Measurements from ENCODE around the gene RIT2. TPM values are rescaled to one million over a fixed set of nuclear protein-coding genes. Genes with fewer than 3 reads are reported as not detected.

The RIT2 gene
- total and polyA plus RNA-seq, 2 of the 4 experiments (the other 2 are of a cell fraction): not detected

GRCh38 chr18:43134876-43135275, 19.4 kb upstream of the RIT2 start:
- Histone ChIP-seq H4K8ac (ENCODE audit: low read depth in 2 of 2, low read length in 2 of 2) (no peak overlapping the region), H3K4ac (ENCODE audit: low read depth, low read length) (no peak overlapping the region), H3K4me1 (ENCODE audit: control insufficient read depth, insufficient read depth, low read length) (no peaks in the 10 kb centered on the region), H4K20me1 (ENCODE audit: insufficient read depth, low read length) (no peaks in the 10 kb centered on the region), H4K91ac (ENCODE audit: insufficient read depth, low read depth, low read length) (no peak overlapping the region), H3K27ac (ENCODE audit: insufficient read depth, low read length) (no peak overlapping the region), H3K14ac (replicated peaks; ENCODE audit: low read depth, low read length) (no peak overlapping the region), H2BK15ac (ENCODE audit: low read depth, low read length) (no peak overlapping the region), H4K5ac (ENCODE audit: low read depth, low read length) (no peak overlapping the region), H2AK9ac (replicated peaks; ENCODE audit: low read depth, low read length, poor library complexity) (no peak overlapping the region), H3K9me3 (ENCODE audit: control insufficient read depth, insufficient read depth, low read length) (peaks cover 13% of the 10 kb centered on the region), H3K18ac (ENCODE audit: low read depth, low read length) (no peak overlapping the region), H3K23ac (ENCODE audit: low read depth, low read length) (no peak overlapping the region), H3K36me3 (ENCODE audit: control insufficient read depth, insufficient read depth, low read length) (no peaks in the 10 kb centered on the region), H2BK5ac (ENCODE audit: low read depth, low read length, poor library complexity, severe bottlenecking) (no peak overlapping the region), H3K79me1 (ENCODE audit: low read depth in 1 of 2, low read length in 2 of 2) (no peaks in the 10 kb centered on the region), H3K4me3 (ENCODE audit: insufficient read depth, low read depth, low read length) (no peak overlapping the region), H3K56ac (ENCODE audit: extremely low read depth, insufficient read depth, low read length) (no peak overlapping the region), H2AK5ac (ENCODE audit: low read depth, low read length) (no peak overlapping the region), H2BK20ac (ENCODE audit: low read depth, low read length) (no peak overlapping the region), H3K9ac (ENCODE audit: low read depth, low read length) (no peak overlapping the region), H2BK120ac (ENCODE audit: low read depth, low read length) (no peak overlapping the region), H2AFZ (replicated peaks; ENCODE audit: low read length, poor library complexity) (no peak overlapping the region), H3K9me1 (ENCODE audit: insufficient read depth, low read length) (no peaks in the 10 kb centered on the region), H3K4me2 (ENCODE audit: low read depth, low read length) (no peak overlapping the region), H3K27me3 (ENCODE audit: control insufficient read depth, insufficient read depth, low read length) (no peaks in the 10 kb centered on the region)
- dilution Hi-C loops (cut with HindIII; ENCODE audit: low sequenced_read_pairs, unreplicated experiment): no loop called here
- DNase-seq: no peak
- in situ Hi-C loops (cut with MboI; ENCODE audit: low sequenced_read_pairs): no loop called here
- no peak for ATAC-seq (ENCODE audit: low read depth)
- ChIA-PET POLR2A (ENCODE audit: unreplicated experiment) (no interaction called here), CTCF (interaction anchor here (0.6 kb wide), 1 partner anchor 45 kb away, joined by 3 read pairs; no protein-coding TSS in a partner anchor)
- intact Hi-C loops (cut with micrococcal nuclease): no loop called here
- WGBS, 2 experiments (ENCODE audit: extremely low coverage in 2 of 2, insufficient read length in 1 of 2): no CpG with 5 or more reads among the region's 1 CpG
- TF ChIP-seq RFX5 (IDR thresholded peaks at IDR 0.05; ENCODE audit: low read depth, low read length) (no peak), POLR2A (IDR thresholded peaks at IDR 0.05; ENCODE audit: low read depth, low read length) (no peak)
- BruUV-seq (replicated peaks): no TSS peak
